IPS-NIHi7 (cell line): ENCODE data around the gene FAM229A.
"Not testable (repeated sequence)": the region's sequence is repeated elsewhere in the genome, so short reads cannot be mapped to it uniquely, and the experiment has no call there.

ENCODE experiments used
- DNase-seq: peaks from one replicate; pipeline ENCODE4 v3.0.0; 2012; ENCODE audit warnings: mixed read lengths; ENCODE audit errors: extremely low spot score

FAM229A gene

DNA sequence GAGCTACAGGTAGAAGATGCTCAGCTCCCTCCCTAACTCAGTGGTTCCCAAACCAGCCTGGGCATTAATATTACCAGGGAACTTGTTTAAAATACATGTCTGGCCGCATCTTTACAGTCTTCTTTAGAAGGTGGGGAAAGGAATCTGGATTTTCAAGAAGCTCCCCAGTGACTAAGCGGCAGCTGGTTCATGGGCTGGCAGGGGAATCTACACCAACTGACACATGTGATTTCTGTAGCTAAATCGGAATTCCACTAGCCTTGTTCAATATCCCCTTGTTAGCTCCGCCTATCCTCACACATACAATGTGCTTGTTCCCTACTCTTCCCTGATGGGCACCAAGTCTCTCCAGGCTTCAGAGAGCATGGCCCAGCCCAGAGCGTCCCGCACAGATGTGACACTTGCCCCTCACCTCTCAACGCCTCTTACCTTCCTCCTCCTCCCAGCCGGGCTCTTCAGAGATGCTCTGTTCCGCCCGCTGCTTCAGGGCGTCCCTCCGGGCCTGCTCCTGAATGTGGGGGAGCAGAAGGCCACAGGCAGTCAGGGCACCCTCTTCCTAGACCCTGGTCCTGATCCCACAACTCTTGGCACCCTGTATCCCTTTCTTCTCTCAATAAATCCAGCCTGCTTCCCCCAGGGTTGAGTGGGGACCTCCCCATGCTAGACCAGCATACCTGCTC lies 15.4 kb upstream of the FAM229A start:
- DNase-seq = no peak

DNA sequence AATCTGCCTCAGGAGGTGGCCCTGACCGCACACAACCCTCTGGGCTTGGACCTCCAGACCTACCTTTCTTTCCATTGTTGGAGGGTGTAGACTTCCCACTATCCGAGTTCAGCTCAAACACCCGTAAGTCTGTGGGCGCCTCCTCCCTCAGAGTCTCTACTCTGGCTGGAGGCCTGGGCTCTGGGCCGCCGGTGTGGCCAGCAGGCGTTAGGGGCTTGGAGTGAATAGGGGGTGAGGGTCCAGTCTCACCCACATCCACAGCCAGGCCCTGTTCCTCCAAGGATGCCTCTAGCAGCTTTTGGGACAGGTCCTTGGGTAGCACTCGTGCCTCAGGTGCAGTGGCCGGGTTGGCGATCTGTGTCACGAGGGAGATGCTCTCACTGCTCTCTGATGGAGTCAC lies 13.9 kb upstream of the FAM229A start:
- no peak for DNase-seq

DNA sequence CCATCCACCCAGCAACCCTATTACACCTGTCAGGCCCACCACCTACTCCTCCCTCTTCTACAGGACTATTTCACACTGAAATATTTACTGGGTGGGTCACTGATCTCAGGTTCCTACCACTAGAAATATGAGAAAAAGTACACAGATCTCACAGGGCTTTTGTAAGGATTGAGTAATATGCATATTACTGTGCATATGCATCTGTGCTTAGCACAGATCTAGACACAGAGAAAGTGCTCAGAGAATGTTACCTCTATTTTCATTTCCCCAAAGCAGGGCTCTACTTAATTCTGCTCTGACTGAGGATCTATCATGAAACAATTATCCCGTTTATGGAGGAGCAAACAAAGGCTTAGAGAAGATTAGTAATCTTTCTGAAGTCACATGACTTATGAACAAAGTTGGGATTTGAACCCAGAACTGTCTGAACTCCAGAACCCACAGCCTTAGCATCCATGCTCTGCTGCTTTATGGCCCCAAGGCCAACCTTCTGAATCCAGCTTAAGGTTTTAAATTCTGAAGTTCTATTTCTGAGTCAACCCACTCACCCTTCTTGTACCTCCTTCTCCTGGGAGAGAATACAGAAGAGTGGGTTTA lies 11.8 kb upstream of the FAM229A start:
- DNase-seq = no peak

DNA sequence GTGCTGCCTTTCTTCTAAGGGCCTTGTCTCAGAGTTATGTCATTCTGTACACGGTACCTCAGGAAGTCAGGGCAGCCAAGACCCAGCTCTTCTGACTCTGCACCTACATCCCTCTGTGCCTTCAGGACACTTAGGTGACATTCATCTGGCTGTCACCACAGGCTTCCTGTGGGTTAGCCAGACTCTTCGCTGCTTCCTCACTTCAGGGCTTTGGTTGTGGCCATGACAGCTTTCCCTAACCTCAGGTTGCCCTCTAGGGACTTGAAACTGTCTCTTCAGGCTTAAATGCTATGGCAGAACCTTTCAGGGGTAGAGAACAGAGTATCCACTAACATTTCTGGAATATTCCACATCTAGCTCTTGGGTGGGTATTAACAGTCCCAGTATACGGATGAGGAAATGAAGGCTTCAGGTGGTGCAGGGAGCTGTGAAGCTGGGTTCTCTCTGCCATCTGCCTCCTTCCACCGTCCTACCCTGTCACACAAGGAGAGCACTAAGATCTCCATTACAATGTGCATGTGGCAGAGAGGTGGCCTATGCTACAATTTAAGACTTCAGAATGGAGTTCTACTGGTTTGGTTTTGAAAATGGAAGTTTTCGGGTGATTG lies 10.0 kb upstream of the FAM229A start:
- DNase-seq = no peak

DNA sequence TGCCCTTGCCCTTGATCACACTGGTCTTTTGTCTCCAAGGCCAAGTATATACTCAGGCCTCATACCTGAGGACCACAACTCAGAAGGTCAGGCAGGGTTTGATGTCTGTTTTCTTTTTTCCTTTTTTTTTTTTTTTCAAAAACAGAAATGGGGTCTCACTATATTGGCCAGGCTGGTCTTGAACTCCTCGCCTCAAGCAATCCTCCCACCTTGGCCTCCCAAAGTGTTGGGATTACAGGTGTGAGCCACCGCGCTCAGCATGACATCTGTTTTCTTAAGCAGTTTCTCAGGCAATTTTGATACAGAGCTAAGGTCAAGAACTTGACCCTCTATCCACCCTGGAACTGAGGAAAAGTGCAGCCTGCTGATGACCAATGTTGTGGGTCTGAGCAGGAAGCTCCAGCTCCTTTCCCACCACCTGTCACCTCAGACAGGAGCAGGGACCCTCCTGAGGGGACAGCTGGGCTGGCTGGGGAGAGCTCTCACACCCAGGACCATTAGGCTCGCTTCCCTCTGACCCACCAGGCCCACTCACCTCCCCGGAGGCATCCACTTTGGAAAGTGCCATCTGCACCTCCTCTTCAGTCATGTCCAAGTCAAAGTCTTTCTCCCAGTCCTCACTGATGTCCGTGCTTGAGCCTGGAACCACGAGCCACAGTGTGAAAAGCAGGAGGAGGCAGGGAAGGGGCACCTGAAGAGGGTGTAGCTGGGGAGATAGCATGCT lies 5.8 kb upstream of the FAM229A start:
- no peak for DNase-seq

DNA sequence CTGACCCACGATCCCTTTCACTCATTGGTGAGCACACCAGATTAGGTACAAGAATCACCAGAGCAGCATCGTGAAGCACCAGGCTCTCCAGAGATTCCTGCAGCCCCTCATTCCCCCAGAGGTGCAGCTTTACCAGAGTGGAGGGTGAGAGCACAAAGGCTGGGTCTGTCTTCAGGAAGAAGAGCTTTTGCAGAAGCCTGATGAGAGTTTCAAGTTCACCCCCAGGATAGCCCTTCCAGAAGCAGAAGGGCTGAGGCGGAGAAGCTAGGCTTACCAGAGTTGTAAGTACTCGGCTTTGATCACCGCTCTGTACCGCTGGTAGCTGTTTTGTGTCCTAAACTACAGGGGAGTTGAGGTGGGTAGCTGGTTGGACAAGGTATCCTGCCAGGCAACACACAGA lies 3.2 kb upstream of the FAM229A start:
- DNase-seq = no peak

DNA sequence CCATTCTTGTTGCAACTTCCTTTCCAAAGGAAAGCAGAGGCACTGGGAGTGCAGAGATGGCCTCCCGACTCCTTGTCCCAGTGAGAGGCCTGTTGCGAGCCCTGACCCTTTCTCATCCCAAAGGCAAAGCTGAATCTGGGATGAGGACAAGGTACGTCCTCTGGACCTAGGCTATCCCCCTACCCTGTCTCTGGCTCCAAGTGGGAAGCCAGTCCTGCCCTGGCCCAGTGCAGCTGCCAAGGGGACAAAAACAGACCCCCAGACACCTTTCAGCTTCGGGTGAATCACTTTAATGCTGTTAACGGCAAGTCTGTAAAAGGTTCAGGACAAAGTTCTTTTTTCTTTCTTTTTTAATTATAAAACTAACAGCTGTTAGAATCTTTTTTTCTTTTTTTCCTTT lies 2.6 kb upstream of the FAM229A start:
- no peak for DNase-seq

DNA sequence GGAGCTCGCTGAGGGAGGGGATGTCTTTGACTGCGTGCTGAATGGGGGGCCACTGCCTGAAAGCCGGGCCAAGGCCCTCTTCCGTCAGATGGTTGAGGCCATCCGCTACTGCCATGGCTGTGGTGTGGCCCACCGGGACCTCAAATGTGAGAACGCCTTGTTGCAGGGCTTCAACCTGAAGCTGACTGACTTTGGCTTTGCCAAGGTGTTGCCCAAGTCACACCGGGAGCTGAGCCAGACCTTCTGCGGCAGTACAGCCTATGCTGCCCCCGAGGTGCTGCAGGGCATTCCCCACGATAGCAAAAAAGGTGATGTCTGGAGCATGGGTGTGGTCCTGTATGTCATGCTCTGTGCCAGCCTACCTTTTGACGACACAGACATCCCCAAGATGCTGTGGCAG lies 1.4 kb upstream of the FAM229A start:
- no peak for DNase-seq

DNA sequence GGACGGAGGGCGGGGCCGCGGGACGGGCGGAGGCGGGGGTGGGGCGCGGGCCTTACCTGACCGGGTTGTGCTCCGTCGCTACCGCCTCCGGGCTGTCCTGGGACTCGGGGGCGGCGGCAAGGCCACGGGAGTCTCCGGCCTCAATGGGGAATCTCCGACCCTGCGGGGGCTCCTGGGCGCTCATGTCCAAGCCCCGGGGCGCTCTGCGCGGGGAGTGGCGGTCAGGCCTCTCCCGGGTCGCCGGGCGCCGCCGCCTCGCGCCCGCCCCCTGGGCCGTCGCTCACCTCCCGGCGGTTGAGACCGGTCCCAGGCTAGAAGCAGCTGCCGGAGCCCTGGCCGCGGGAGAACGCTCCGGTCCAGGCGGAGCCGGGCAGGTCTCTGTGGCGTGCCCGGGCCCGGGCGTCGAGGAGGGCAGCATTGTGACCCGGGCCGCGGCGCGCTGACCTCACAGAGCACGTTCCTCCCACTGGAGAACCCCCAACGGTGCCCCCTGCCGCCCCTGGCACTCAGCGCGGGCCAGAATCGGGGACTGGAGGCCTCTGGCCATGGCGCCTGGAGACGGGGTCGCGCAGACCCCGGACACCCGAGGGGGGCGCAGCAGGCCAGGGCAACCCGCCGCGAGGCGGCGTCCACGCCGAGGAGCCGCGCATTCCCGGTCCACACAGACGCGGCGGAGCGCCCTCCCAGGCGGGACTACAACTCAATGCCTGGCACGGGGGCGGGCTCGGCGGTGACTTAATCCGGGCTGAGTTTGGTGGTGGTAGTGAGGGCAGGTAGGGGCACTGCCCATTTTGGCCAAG lies 411 bp downstream of the FAM229A start:
- peak; percentile 65 for DNase-seq

DNA sequence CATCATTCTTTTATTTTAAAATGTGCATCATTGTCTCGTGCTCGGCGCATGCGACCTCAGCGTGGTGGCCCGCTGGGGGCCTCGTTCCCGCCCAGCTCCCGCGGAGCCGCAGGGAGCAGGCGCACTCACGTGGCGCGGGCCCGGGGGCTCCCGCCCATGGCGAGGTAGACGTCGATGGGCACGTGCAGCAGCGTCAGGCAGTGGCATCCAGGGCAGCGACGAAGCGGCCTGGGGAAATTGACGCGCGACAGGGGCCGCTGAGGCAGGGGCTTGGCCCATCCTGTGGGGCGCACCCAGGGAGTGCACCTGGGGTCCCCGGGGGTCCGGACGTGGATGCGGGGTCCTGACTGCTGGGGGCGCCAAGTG lies 994 bp downstream of the FAM229A start:
- no peak for DNase-seq

DNA sequence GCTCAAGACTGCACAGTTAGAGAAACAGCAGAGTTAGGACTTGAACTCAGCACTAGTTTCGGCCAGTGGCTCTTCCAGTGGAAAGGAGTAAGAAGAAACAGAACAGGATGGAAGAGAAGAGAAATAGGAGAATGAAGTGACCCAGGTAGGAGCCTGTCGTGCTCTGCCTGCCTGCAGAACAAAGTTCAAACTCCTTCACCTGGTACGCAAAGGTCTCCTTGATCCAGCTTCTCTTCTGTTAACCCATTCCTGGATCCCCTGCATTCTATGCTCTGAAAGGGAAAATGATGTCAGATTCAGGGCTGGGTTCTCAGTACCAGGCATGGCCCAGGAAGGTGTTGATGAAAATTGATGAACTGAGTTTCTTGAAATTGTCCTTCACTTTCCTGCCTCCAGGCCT lies 3.9 kb downstream of the FAM229A start:
- no peak for DNase-seq

DNA sequence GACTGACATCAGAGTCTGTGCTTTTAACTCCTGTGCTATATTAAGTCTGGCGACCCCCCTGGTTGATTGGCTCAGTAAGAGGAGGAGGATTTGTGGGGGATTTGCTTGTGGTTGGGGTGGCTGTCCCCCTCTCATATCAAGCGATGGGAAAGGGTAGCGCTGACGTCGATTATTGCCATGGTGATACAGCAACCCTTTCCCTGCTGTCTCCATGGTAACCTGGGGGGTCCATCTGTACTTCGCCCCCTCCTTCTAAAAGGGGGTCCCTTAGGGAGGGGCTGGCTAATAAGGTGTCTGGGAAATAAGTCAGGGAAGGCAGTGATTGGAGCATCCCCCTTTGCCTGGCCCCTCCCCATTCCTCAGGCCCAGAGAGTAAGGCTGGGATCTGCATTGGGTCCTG lies 4.7 kb downstream of the FAM229A start:
- no peak for DNase-seq

DNA sequence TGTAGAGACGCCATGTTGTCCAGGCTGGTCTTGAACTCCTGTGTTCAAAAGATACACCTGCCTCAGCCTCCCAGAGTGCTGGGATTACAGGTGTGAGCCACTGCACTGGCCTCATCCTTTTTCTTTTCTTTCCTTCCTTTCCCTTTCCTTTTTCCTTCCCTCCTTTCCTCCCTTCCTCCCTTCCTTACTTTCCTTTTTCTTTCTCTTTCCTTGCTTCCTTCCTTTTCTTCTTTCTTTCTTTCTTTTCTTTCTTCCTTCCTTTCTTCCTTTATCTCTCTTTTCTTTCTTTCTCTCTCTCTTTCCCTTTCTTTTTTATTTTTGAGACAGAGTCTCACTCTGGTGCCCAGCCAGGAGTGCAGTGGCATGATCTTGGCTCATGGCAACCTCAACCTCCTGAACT lies 5.8 kb downstream of the FAM229A start:
- no peak for DNase-seq

DNA sequence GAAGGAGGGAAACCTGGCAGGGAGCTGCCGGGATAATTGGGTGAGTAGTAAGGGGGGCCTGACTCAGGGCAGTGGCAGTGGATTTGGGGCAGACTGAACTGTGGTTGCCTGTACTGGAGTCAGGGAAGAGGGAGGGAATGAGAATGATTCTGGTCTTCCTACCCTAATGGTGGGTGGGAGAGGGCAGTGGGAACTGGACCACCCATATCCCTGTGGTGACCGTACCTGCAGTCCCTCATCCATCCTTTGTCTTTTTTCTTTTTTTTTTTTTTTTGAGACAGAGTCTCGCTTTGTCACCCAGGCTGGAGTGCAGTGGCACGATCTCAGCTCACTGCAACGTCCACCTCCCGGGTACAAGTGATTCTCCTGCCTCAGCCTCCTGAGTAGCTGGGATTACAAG lies 6.5 kb downstream of the FAM229A start:
- not testable (repeated sequence) for DNase-seq

DNA sequence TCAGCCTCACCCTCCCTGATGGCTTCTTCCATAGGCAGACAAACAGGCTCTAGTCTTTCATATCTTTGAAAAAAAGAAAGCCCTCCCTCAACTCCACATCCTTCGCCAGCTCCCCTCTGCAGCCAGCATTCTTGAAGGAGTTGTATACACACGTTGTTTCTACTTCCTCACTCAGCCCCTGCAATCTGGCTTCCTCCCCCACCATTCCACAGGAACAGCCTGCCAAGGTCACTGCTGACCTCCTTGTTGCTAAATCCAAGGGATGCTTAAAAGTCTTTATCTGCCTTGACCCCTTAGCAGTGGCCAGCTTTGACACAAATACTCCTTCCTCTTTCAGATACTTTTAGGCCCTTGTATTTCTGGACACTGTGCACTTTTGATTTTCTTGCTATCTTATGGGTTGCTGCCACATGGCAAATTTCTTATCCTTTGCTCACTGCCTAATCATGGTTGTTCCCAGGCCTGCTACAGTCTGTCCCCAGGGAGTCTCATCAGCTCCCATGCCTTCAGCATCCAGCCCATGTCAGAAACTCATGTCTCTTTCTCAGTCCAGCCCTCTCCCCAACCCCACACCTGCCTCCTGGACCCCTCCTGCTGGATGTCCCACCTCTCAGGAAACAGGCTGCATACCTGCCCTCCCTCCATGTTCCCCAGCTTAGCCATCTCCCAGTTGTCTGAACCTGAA lies 8.3 kb downstream of the FAM229A start:
- no peak for DNase-seq

DNA sequence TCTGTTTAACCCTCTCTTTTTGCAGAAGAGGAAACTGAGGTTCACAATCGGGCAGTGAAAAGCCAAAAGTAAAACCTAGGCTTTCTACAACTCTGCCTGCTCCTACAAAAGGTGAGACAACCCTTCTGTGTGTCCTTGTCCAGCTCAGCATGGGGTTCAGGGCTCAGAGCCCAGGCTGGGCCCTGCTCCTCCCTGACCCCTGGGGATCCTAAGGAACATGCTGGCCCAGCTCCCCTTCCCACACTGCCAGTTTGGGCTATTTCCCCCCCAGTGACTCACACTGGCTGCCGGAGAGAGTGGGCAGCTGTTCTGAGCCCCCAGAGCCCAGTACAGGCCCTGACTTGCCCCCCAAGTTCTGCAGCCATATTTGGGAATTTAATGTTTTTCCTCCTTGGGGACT lies 8.9 kb downstream of the FAM229A start:
- DNase-seq = no peak

DNA sequence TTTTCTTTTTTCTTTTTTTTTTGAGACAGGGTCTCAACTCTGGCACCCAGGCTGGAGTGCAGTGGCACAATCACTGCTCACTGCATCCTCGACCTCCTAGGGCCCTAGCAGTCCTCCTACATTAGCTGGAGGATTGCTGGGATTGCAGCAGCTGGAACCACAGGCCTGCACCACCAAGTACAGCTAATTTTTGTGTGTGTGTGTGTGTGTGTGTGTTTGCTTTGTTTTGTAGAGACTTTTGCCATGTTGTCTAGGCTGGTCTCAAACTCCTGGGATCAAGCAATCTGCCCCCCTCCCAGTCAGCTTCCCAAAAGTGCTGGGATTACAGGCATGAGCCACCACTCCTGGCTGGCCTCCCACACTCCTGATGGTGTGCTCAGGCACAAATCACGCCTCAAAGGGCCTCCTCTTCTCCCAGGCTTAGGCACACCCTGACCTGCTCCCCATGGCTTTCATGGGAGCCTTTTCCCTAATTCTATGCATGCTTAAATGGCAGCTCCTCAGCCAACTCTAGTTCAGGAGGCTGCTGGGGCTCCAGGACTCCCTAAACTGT lies 9.4 kb downstream of the FAM229A start:
- DNase-seq = no peak

DNA sequence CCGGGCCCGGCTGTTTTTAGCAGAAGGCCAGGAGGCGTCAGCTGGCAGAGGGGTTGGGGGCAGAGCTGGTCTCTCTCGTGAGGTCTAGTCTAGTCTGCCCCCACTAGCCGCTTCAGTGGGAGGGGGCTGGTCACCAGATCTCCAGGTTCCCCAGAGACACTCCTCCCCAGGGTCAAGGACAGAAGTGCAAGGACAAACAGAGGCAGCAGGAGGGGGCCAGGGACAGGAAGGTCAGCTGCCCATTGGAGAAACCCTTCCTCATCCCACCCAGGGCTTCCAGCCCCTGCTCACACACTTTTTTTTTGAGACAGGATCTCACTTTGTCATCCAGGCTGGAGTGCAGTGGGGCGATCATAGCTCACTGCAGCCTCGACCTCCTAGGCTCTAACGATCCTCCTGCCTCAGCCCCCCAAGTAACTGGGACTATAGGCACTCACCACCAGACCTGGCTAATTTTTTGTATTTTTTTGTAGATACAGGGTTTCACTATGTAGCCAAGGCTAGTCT lies 10.0 kb downstream of the FAM229A start:
- no peak for DNase-seq

DNA sequence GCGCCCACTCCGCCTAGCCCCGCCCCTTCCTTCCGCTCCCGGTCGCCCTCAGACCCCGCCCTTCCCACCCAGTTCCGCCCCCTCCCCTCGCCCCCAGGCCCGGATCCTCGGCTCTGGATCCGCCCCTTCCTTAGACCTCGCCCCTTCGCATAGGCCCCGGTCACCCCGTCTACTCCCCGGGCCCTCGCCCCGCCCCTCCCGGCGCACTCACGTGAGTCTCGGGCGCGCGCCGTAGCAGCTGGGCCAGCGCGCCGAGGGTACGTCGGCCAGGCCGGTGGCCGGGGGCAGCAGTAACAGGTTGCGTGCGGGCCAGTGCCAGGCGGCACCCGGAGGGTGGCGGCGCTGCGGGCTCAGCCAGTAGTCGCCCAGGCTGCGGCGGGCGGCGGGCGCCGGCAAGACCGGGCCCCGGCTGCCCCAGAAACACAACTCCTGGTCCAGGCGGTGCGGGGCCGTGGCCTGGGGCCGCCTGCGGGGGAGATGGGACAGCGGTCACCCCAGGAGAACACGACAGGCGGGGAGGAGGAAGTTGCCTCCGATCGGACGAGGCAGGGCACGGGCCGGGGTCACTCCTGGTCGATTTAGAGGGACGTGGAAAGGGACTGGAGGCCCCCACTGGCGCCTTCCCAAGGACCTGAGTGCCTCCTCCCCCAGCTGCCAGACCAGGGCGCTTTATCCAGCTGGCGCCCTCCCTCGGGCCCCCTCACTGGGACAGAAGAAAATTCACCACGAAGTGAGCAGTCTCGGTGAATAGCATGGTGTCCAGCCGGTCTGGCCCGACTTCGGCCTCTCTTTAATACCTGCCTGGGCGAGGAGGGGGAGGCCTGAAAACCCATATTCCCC lies 10.7 kb downstream of the FAM229A start:
- DNase-seq = peak; percentile 100

DNA sequence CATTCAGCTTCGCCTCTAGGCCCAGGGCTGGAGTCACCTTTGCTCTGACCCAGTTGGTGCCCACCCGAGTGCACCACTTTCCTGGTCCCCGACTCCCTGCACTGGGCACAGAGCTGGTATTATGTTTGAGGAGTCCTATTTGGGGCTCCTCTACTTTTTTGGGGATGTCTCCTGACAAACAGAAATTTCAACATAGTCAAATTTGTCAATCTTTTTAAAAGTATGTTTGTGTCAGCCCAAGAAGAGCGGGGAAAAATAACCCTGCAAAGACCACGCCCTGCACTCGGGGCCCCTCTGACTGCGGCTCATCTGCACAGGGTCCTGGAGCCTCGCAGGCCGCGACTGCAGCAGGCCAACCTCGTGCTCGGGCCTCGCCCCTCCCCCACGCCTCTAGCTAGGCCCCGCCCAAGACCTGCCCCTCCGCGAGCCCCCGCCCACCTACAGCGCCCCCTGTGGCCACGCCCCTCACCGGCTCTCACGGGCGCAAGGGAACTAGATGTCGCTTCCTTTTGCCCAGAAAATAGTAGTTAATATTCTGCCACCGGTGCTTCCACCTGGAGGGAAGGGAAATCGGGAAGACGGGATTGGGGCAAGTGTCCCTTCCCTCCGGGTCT lies 11.4 kb downstream of the FAM229A start:
- peak; percentile 90 for DNase-seq
